Left lobe of liver (tissue), 2 donors: ENCODE measurements around the gene SENP5. TPM values are rescaled to one million over a fixed set of nuclear protein-coding genes. Genes with fewer than 3 reads are reported as not detected.

Experiments used
- ATAC-seq: fragments of 200-7000 bp; cut with Tn5 transposase; one replicate; pipeline ENCODE4 v1.9.1; 2020; ENCODE audit warnings: mild to moderate bottlenecking, moderate library complexity
- DNase-seq: peaks from one replicate; pipeline ENCODE4 v3.0.0-alpha.2; 2020; ENCODE audit warnings: low spot score
- total RNA-seq: library from RNA; stranded (reverse); gene quantifications from one replicate; pipeline ENCODE4 v1.2.1, GENCODE V29; 2021
- donor health status: DM: no; HTN: no; CAD: no; lungs with moderate emphysema.
- donor health status: DM: no; HTN: yes; CAD: no.

SENP5 gene
- total RNA-seq, 1 donor from 2014 or later: 12.2 TPM

- DNase-seq: no peak
- no peak for ATAC-seq
Observed at GRCh38 chr3:196967412-196968232, 99.9 kb downstream of the SENP5 start.

- ATAC-seq (peak; percentile 85), DNase-seq (peak; percentile 63)
Observed at GRCh38 chr3:196968233-196969133, 100.8 kb downstream of the SENP5 start, which contains the start of gene PIGZ. TSS of gene PIGZ (minus strand) at chr3:196968833. CDS start at chr3:196952031, 16,802 bp downstream.

- peak; percentile 35 for ATAC-seq
Observed at GRCh38 chr3:196969134-196969659, 101.5 kb downstream of the SENP5 start.

GRCh38 chr3:196969660-196970546 is 102.2 kb downstream of the SENP5 start:
- DNase-seq (peak; percentile 70), ATAC-seq (peak; percentile 90)

More at GRCh38 chr3:196969134-196969659, 101.5 kb downstream of the SENP5 start:
- peak; percentile 58 for DNase-seq

GRCh38 chr3:196970547-196971093 is 102.9 kb downstream of the SENP5 start:
- DNase-seq (no peak), ATAC-seq (no peak)

- DNase-seq: no peak
Observed at GRCh38 chr3:196971094-196971698, 103.5 kb downstream of the SENP5 start.

GRCh38 chr3:196974661-196975060 is 106.9 kb downstream of the SENP5 start:
- no peak for ATAC-seq
- no peak for DNase-seq

More at GRCh38 chr3:196971094-196971698, 103.5 kb downstream of the SENP5 start:
- ATAC-seq: no peak

GRCh38 chr3:196975349-196975748 is 107.6 kb downstream of the SENP5 start:
- ATAC-seq: no peak
- DNase-seq: no peak

GRCh38 chr3:196976941-196977340 is 109.2 kb downstream of the SENP5 start:
- no peak for ATAC-seq

GRCh38 chr3:196979545-196979944 is 111.8 kb downstream of the SENP5 start:
- no peak for DNase-seq
- no peak for ATAC-seq

More at GRCh38 chr3:196976941-196977340, 109.2 kb downstream of the SENP5 start:
- DNase-seq: no peak

- no peak for DNase-seq
- peak; percentile 43 for ATAC-seq
Observed at GRCh38 chr3:196981657-196982056, 113.9 kb downstream of the SENP5 start.

- DNase-seq (no peak), ATAC-seq (no peak)
Observed at GRCh38 chr3:196983186-196983585, 115.5 kb downstream of the SENP5 start.

Other genes starting within 250 kb of the SENP5 start
- 1.7 TPM for gene NRROS, start 228.2 kb upstream of the SENP5 start, total RNA-seq
- gene CEP19, start 155.7 kb upstream of the SENP5 start, total RNA-seq: 0.43 TPM
- 7.2 TPM for gene PIGX, start 155.5 kb upstream of the SENP5 start, total RNA-seq
- 37.4 TPM for gene PAK2, start 128.1 kb upstream of the SENP5 start, total RNA-seq
- 16.0 TPM for gene NCBP2, start 74.6 kb downstream of the SENP5 start, total RNA-seq
- gene PIGZ, start 100.9 kb downstream of the SENP5 start, total RNA-seq: 3.8 TPM
- 0.70 TPM for gene MELTF, start 161.9 kb downstream of the SENP5 start, total RNA-seq